Activated CD4-positive, alpha-beta T cell treated with anti-CD3 and anti-CD28 coated beads for 36 hours (primary cell): ENCODE results near the gene RAMACL. TPM values are rescaled to one million over a fixed set of nuclear protein-coding genes. Genes with fewer than 3 reads are reported as not detected.
A peak's percentile ranks its signal among the peaks of the same experiment; 100 is the strongest.

Experiments used
- ATAC-seq: fragments of 200-7000 bp; cut with Tn5 transposase; one replicate; pipeline ENCODE4 v1.10.0; 2021; ENCODE audit warnings: mild to moderate bottlenecking, moderate library complexity
- CTCF ChIA-PET: fragments of 350-600 bp; sonication (Branson Sonifier 250); formaldehyde crosslinking; loops from one replicate; lab custom pipeline; 2021; ENCODE audit warnings: antibody characterized with exemption; lab: Charles Lee
- POLR2A ChIA-PET: fragments of 350-600 bp; sonication (Branson Sonifier 250); formaldehyde crosslinking; loops from one replicate; lab custom pipeline; 2021; ENCODE audit warnings: antibody characterized with exemption, inconsistent platforms; lab: Charles Lee
- DNase-seq: peaks from one replicate; pipeline ENCODE4 v3.0.0-alpha.2; 2020
- H3K27ac Mint-ChIP-seq: one replicate; pipeline ENCODE4 v1.8.0; 2021; ENCODE audit warnings: mixed read lengths
- H3K27me3 Mint-ChIP-seq: one replicate; pipeline ENCODE4 v1.8.0; 2021; ENCODE audit warnings: mixed read lengths
- H3K36me3 Mint-ChIP-seq: one replicate; pipeline ENCODE4 v1.8.0; 2021; ENCODE audit warnings: low read depth, mixed read lengths
- H3K4me1 Mint-ChIP-seq: one replicate; pipeline ENCODE4 v1.8.0; 2021; ENCODE audit warnings: mixed read lengths
- H3K4me3 Mint-ChIP-seq: one replicate; pipeline ENCODE4 v1.8.0; 2021; ENCODE audit warnings: mild to moderate bottlenecking, moderate library complexity, mixed read lengths
- H3K9me3 Mint-ChIP-seq: one replicate; pipeline ENCODE4 v1.8.0; 2021; ENCODE audit warnings: low read depth, mixed read lengths
- intact Hi-C, 2 experiments: fragments of 100-400 bp; cut with DNase I in 1 of 2; cut with micrococcal nuclease in 1 of 2; formaldehyde crosslinking; loops; one replicate each; pipeline versions ENCODE4 v1.14.2 to v1.15.1; 2022 to 2024; cut with DNase I, micrococcal nuclease
- total RNA-seq, 2 experiments: library from RNA; stranded (reverse); gene quantifications; one replicate each; pipeline ENCODE4 v1.2.3, GENCODE V29; 2021

RAMACL gene
- total RNA-seq, 2 experiments from 2014 or later, result 0.30 to 0.41 TPM

DNA sequence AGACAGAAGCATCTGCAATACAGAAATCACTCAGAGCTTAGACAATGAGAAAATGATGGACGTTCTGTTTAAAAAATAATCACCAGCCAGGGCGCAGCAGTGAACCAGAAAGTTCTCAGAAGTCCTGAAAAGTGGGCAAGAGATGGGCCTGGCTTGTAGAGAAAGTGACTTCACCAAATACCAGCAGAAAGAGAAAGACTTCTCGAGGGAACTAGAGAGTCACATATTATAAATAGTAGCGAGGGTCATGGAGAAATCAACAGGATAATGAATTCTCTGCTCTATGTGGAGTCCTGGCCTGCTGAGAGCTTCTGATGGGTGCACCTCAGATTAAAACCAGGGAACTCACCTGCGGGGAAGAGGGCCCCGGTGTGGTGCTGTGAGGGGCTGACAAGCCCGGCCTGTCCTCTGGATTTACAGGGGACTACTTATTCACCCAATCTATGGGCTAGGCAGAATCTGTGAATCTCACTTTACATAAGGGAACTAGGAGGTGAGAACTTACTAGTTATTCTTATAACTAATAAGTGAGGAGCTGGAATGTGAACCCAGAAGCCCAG, 5.6 kb upstream of the RAMACL start:
- ChIA-PET CTCF (interaction anchor here (0.5 to 0.8 kb wide), 2 partner anchors 59 to 759 kb away, joined by 3 read pairs; no protein-coding TSS in a partner anchor), POLR2A (no interaction called here)
- ATAC-seq (no peak), DNase-seq (no peak)
- no peaks in the 10 kb centered on the region for H3K36me3 Mint-ChIP-seq
- no peak overlapping the region for H3K27ac Mint-ChIP-seq
- no peaks in the 10 kb centered on the region for H3K27me3 Mint-ChIP-seq
- H3K9me3 Mint-ChIP-seq, result no peaks in the 10 kb centered on the region
- peaks cover 20% of the 10 kb centered on the region for H3K4me1 Mint-ChIP-seq
- intact Hi-C loops, result no loop called here
- no peak overlapping the region for H3K4me3 Mint-ChIP-seq

DNA sequence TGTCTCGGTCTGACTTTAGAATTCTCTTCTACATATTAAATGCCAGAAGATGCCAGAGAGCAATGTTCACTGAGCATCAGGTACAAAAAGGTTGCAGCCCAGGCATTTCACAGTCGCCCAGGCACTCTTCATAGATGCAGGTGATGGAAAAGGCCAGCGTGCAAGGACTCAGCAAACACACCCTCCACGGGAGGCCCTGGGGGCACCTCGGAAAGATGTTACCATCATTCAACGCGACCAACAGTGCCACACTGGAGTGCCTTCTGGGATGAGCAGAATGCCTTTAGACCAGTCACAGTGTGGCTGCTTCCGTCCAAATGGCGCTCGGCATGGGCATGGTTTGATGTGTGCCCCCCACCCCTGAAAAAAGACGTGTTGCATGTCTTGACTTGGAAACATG, 4.5 kb upstream of the RAMACL start:
- Mint-ChIP-seq H3K4me1 (peaks cover 20% of the 10 kb centered on the region), H3K27me3 (no peaks in the 10 kb centered on the region), H3K9me3 (no peaks in the 10 kb centered on the region), H3K4me3 (no peak overlapping the region), H3K27ac (no peak overlapping the region), H3K36me3 (no peaks in the 10 kb centered on the region)
- DNase-seq, result no peak
- intact Hi-C loops, result no loop called here
- no peak for ATAC-seq
- CTCF ChIA-PET, result no interaction called here
- POLR2A ChIA-PET, result no interaction called here

DNA sequence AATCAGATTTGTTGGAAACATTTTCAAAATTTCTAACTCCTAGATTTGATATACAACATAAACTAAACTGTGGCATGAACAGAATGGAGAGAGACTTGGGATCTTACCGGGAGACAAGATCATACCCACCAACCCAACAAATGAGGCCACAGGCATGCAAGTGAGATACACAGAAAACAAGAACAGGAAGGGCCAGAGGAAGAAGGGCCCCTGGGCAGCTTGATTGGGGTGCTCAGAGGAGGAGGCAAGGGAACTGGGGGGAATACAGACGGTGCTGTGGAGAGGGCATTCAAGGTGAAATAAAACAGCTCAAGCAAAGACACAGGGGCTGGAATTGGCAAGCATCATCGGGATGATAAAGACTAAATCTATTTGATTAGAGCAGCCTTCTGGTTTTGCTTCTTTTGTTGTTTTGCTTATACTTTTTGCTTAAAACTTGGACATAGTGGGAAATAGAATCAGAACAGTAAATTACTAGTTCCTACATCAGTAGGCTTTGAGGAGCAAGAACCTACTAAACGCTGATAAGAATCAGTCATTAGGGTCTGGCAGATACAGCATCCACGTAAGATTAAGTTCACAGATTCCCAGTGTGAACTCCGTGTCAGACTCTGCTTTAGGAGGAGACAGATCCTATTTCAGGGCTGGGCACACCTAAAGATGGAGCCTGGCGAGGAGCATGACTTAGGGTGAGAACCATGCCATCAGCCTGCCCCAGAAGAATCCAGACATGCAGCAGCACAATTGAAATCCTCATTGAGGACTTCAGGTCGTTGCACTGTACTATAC, 3.5 kb upstream of the RAMACL start:
- H3K27me3 Mint-ChIP-seq, result no peaks in the 10 kb centered on the region
- H3K4me1 Mint-ChIP-seq, result peaks cover 20% of the 10 kb centered on the region
- intact Hi-C loops, result no loop called here
- no peak overlapping the region for H3K27ac Mint-ChIP-seq
- DNase-seq (no peak), ATAC-seq (no peak)
- ChIA-PET CTCF (no interaction called here), POLR2A (no interaction called here)
- no peaks in the 10 kb centered on the region for H3K9me3 Mint-ChIP-seq
- H3K36me3 Mint-ChIP-seq, result no peaks in the 10 kb centered on the region
- no peak overlapping the region for H3K4me3 Mint-ChIP-seq

DNA sequence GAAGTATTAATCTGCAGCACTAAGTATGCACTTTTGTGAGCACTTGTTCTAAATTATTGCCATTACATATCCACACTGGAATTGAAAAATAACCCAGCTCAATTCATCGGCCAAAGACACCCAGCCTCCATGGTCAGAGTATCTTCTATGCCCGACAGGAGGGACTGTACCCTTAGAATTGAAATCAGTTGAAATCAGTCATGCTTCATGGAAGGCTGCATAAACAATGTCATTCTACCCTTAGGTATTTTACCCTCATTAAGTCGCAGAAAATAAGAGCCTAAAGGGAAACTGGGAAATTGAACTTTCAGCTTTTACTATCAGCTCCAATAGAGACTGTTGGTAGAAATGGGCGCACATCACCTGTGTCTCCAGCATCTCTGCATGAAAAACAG, 2.9 kb upstream of the RAMACL start:
- DNase-seq, result no peak

DNA sequence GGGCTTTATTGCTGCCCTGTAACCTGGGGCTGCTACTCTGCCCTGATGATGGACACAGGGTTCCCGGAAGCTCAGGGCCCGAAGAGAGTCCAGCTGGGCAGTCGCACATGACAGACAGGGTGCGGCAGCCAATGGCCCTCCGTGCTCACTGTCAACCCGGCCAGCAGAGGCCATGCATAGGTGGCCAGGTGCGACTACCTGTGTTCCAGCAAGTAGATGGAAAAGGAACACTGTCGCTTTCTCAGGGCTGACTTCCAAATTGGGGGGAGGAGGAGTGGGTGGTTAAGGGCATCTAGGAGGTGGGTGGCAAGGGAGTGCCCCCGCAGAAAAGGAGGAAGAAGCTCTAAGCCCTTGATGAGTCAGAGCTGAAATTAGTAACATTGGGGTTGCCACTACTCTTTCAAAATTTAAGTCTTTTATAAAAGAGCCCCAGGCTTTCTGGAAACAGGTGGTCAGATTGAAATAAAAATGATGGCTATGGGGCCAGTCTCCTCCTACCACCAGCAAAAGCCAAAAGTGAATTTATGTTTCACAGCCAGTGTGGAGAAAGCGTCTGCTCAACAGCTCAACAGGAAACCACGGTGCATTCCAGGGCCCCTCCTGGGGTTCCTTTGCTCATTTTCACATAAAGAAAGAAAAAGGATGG, 2.3 kb upstream of the RAMACL start:
- Mint-ChIP-seq H3K27me3 (no peaks in the 10 kb centered on the region), H3K27ac (no peak overlapping the region), H3K36me3 (no peaks in the 10 kb centered on the region), H3K9me3 (no peaks in the 10 kb centered on the region), H3K4me3 (no peak overlapping the region), H3K4me1 (peaks cover 20% of the 10 kb centered on the region)
- intact Hi-C loops, result no loop called here
- ATAC-seq, result peak; percentile 50
- peak; percentile 26 for DNase-seq
- ChIA-PET CTCF (interaction anchor here (0.6 to 0.8 kb wide), 2 partner anchors 24 to 208 kb away, joined by 3 read pairs; no protein-coding TSS in a partner anchor), POLR2A (no interaction called here)

More for the DNA sequence above, 2.9 kb upstream of the RAMACL start:
- Mint-ChIP-seq H3K4me1 (peaks cover 20% of the 10 kb centered on the region), H3K36me3 (no peaks in the 10 kb centered on the region), H3K27ac (no peak overlapping the region), H3K4me3 (no peak overlapping the region), H3K9me3 (no peaks in the 10 kb centered on the region), H3K27me3 (no peaks in the 10 kb centered on the region)
- peak; percentile 61 for ATAC-seq
- intact Hi-C loops, result no loop called here
- CTCF ChIA-PET, result interaction anchor here (0.6 to 0.8 kb wide), 2 partner anchors 23 to 209 kb away, joined by 3 read pairs; no protein-coding TSS in a partner anchor
- POLR2A ChIA-PET, result no interaction called here

DNA sequence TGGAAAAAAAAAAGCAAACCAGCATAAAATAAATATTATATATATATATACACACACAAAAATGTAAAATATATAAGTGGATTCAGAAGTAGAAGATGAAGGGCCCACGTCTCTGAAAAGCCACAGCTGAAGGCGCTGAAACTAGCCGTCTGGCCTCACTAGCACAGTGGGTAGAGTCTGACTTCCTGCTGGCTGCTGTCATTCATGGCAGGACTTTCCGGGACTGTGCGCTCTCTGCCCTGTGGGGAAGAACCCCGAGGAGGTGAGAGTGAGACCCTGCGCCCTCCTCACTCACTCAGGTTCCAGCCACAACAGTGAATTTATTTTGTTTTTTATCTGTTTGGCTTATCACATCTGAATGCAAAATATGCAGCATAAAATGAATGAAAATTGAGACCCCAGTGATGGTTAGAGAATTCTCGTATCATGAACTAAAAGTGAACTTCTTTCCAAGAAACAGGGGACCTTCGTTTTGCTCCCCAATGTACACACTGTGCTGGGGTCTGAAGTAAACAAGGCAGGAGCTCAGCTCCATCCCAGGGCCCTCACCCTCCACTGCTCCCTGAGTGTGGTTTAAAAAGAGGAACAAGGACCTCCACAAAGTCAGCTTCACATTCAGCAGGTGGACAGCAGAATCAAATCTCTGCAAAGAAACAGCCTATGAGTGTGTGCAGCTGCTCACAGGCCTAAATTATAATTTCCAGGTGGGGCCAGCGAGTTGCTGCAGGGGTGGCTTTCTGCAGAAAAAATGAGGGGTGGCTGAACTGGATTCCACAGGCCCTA, 1.3 kb upstream of the RAMACL start:
- POLR2A ChIA-PET, result no interaction called here
- Mint-ChIP-seq H3K27ac (no peak overlapping the region), H3K27me3 (no peaks in the 10 kb centered on the region), H3K4me3 (no peak overlapping the region), H3K4me1 (peaks cover 20% of the 10 kb centered on the region), H3K9me3 (no peaks in the 10 kb centered on the region), H3K36me3 (no peaks in the 10 kb centered on the region)
- CTCF ChIA-PET, result no interaction called here
- intact Hi-C loops, result no loop called here
- ATAC-seq, result no peak
- DNase-seq, result no peak

DNA sequence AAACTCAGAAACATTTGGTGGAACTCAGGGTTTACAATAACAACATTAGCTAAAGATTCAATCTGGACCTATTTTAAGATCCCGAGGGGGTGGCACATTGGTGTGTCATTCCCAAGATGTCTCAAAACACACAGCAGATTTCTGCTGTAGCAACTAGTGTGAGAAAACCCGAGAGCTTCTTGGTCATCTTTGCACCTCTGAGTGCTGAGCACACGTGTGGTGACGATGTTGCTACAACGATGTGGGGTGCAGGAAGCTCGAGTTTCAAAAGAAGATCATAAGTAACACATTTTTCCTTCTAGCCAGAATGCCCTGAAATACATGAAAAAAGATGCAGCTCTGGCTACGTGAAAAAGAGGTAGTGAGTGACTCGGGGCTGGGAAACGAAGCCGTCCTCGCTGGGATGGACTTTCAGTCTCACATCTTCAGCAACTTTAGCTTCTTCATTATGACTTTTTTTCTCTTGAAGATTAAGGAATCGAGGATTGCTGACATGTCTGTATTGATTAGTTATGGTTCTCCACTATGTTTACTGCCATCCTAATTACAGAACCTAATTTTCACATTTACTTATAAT, 1.5 kb downstream of the RAMACL start:
- Mint-ChIP-seq H3K36me3 (no peaks in the 10 kb centered on the region), H3K4me3 (no peak overlapping the region), H3K4me1 (peaks cover 20% of the 10 kb centered on the region), H3K27ac (no peak overlapping the region), H3K9me3 (no peaks in the 10 kb centered on the region), H3K27me3 (no peaks in the 10 kb centered on the region)
- ATAC-seq (no peak), DNase-seq (no peak)
- CTCF ChIA-PET, result interaction anchor here (1.0 kb wide), 1 partner anchor 13 kb away, joined by 3 read pairs; no protein-coding TSS in a partner anchor
- POLR2A ChIA-PET, result no interaction called here
- intact Hi-C loops, result no loop called here

DNA sequence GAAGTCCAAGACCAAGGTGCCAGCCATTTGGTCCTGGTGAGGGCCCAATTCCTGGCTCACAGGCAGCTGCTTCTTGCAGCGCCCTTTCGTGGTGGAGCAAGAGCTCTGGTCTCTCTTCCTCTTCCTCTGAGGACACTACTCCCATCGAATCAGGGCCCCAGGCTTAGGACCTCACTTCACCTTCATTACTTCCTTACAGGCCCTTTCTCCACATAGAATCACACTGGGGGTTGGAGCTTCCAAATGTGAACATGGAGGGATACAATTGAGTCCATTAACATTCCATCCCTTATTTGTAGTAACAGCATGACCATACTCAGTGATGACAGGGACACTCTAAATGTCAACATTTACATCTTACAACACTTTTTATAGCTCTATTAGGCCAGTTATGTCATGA, 2.3 kb downstream of the RAMACL start:
- no peak for ATAC-seq
- ChIA-PET CTCF (interaction anchor here (1.0 kb wide), 1 partner anchor 12 kb away, joined by 3 read pairs; no protein-coding TSS in a partner anchor), POLR2A (no interaction called here)
- Mint-ChIP-seq H3K27me3 (no peaks in the 10 kb centered on the region), H3K36me3 (no peaks in the 10 kb centered on the region), H3K4me1 (peaks cover 12% of the 10 kb centered on the region), H3K4me3 (no peak overlapping the region), H3K9me3 (no peaks in the 10 kb centered on the region), H3K27ac (no peak overlapping the region)
- intact Hi-C loops, result no loop called here
- no peak for DNase-seq

DNA sequence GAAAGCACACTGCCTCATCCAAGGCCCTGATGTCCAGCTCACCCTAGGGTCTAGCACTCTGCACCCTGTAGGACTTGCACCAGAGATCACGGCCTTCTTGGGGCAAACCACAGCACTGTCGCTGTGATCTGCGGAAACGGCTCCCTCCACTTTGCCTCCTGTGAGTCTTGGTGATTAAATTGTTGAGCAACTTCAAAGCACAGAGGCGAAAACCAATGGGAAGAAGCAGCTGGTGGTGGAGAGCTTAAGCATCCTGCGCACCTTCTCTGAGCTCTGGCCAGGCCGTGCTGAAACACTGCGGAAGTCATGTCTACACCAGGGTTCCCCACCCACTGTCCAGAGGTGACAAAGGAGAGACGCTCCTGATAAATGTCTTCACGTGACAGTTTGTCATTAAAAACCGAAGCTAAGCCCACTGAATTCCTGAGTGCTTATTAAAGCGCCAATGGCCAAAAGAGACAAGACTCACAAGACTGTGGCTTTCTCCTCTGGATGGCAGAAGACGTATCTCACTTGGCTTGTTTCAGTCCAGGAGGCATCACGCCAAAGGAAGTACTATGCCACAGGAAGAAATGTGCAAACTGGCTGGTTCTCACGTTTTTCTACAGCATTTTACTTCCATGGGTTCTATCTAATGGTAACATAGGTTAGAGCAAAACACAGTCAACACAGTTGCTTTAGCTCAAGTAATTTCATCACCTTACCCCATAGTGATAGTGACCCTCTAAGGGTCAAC, 3.1 kb downstream of the RAMACL start:
- intact Hi-C loops, result no loop called here
- Mint-ChIP-seq H3K27me3 (no peaks in the 10 kb centered on the region), H3K4me1 (peaks cover 5% of the 10 kb centered on the region), H3K27ac (no peak overlapping the region), H3K36me3 (no peaks in the 10 kb centered on the region), H3K9me3 (no peaks in the 10 kb centered on the region), H3K4me3 (no peak overlapping the region)
- POLR2A ChIA-PET, result no interaction called here
- DNase-seq, result no peak
- ATAC-seq, result no peak
- CTCF ChIA-PET, result no interaction called here

DNA sequence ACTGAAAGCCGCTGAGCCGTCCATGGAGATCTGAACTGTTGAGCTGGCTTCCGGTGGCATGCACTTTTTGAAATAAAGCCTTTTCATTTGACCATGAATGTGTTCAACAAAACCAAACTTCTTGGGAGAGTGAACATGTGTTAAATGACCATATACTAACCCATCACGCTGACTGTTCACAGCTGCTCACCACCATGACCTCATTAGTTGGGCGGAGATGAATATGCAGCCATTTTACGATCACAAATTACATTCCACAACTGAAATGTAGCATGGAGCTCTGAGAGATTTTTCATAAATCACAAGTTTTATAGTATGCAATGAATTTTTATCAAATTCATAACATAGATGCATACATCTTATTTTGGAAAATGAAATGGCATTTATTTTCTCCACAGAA, 4.2 kb downstream of the RAMACL start:
- intact Hi-C loops, result no loop called here
- H3K4me3 Mint-ChIP-seq, result no peak overlapping the region
- DNase-seq (no peak), ATAC-seq (no peak)
- H3K27ac Mint-ChIP-seq, result no peak overlapping the region
- ChIA-PET CTCF (interaction anchor here (0.7 kb wide), 1 partner anchor 18 kb away, joined by 3 read pairs; no protein-coding TSS in a partner anchor), POLR2A (no interaction called here)
- H3K27me3 Mint-ChIP-seq, result no peaks in the 10 kb centered on the region
- H3K36me3 Mint-ChIP-seq, result peaks cover 3% of the 10 kb centered on the region
- peaks cover 4% of the 10 kb centered on the region for H3K9me3 Mint-ChIP-seq
- no peaks in the 10 kb centered on the region for H3K4me1 Mint-ChIP-seq
